H1 (cell line): ENCODE results near the gene PASK.

Experiments used
- CTCF ChIP-seq, 3 experiments: IDR thresholded peaks; 1 replicate in 2 of 3; 2 replicates in 1 of 3; pipeline versions ENCODE4 v1.5.1 to v1.6.1; 2011; ENCODE audit warnings: low read length in 3 of 3, mild to moderate bottlenecking in 3 of 3, inconsistent platforms in 2 of 3, low read depth in 1 of 3, moderate library complexity in 1 of 3; ENCODE audit not compliant: insufficient read depth in 1 of 3; ENCODE audit errors: control extremely low read depth in 1 of 3
- EP300 ChIP-seq, 2 experiments: IDR thresholded peaks; 1 replicate in 1 of 2; 2 replicates in 1 of 2; pipeline ENCODE4 v1.6.1; 2011 to 2012; ENCODE audit warnings: low read depth in 2 of 2, low read length in 2 of 2, mild to moderate bottlenecking in 2 of 2, borderline replicate concordance in 1 of 2, inconsistent platforms in 1 of 2, moderate library complexity in 1 of 2
- EZH2 ChIP-seq: fragments of 200-600 bp; sonication (generic); IDR thresholded peaks from 2 replicates; pipeline ENCODE4 v1.7.1; 2012; ENCODE audit warnings: low read depth, mild to moderate bottlenecking, moderate library complexity, low read length, inconsistent platforms; ENCODE audit not compliant: severe bottlenecking
- JUND ChIP-seq: IDR thresholded peaks from 2 replicates; pipeline ENCODE4 v1.6.1; 2011; ENCODE audit warnings: mild to moderate bottlenecking, improper control_type of control experiment, low read length
- PHF8 ChIP-seq: fragments of 200-600 bp; sonication (generic); conservative IDR thresholded peaks from 2 replicates; pipeline ENCODE4 v1.7.1; 2012; ENCODE audit warnings: low read depth, mild to moderate bottlenecking, inconsistent platforms, low read length, moderate library complexity
- POLR2A ChIP-seq, 2 experiments: IDR thresholded peaks; 1 replicate in 1 of 2; 2 replicates in 1 of 2; pipeline ENCODE4 v1.6.1; 2011; ENCODE audit warnings: low read depth in 2 of 2, low read length in 2 of 2, mild to moderate bottlenecking in 2 of 2; ENCODE audit errors: control extremely low read depth in 1 of 2
- TAF1 ChIP-seq: IDR thresholded peaks from 2 replicates; pipeline ENCODE4 v1.6.1; 2011; ENCODE audit warnings: mild to moderate bottlenecking, low read depth, low read length
- TF ChIP-seq, protein P1 (sequence below): IDR thresholded peaks from 2 replicates; pipeline ENCODE4 v1.6.1; 2012; ENCODE audit warnings: low read length, inconsistent platforms

GRCh38 chr2:241150660-241151530, 1.6 kb upstream of the PASK start:
- TF ChIP-seq POLR2A (IDR thresholded peaks at IDR 0.05; ENCODE audit: control extremely low read depth in 1 of 2, low read depth in 2 of 2, low read length in 2 of 2) (no peak), EP300 (IDR thresholded peaks at IDR 0.05; ENCODE audit: borderline replicate concordance in 1 of 2, low read depth in 2 of 2, low read length in 2 of 2) (no peak), CTCF (IDR thresholded peaks at IDR 0.05; ENCODE audit: control extremely low read depth in 1 of 3, insufficient read depth in 1 of 3, low read depth in 1 of 3, low read length in 3 of 3) (no peak), TAF1 (no peak), JUND (no peak), EZH2 (no peak), PHF8 (no peak)
- TF ChIP-seq, protein P1, sequence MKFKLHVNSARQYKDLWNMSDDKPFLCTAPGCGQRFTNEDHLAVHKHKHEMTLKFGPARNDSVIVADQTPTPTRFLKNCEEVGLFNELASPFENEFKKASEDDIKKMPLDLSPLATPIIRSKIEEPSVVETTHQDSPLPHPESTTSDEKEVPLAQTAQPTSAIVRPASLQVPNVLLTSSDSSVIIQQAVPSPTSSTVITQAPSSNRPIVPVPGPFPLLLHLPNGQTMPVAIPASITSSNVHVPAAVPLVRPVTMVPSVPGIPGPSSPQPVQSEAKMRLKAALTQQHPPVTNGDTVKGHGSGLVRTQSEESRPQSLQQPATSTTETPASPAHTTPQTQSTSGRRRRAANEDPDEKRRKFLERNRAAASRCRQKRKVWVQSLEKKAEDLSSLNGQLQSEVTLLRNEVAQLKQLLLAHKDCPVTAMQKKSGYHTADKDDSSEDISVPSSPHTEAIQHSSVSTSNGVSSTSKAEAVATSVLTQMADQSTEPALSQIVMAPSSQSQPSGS, result no peak
